Type B pancreatic cell (in vitro differentiated cells): Measurements from ENCODE around the gene SPATA13. TPM values are rescaled to one million over a fixed set of nuclear protein-coding genes. Genes with fewer than 3 reads are reported as not detected.
"Not testable (repeated sequence)": the region's sequence is repeated elsewhere in the genome, so short reads cannot be mapped to it uniquely, and the experiment has no call there.

Experiments used
- DNase-seq: peaks from one replicate; pipeline ENCODE4 v3.0.0; 2021; ENCODE audit warnings: mixed read lengths; ENCODE audit not compliant: unreplicated experiment; ENCODE audit errors: extremely low spot score
- H3K27ac Mint-ChIP-seq: 2 replicates; pipeline ENCODE4 v1.8.0; 2021; ENCODE audit warnings: mild to moderate bottlenecking, mixed read lengths
- H3K27me3 Mint-ChIP-seq: 2 replicates; pipeline ENCODE4 v1.8.0; 2021; ENCODE audit warnings: mixed read lengths
- H3K36me3 Mint-ChIP-seq: 2 replicates; pipeline ENCODE4 v1.8.0; 2021; ENCODE audit warnings: mixed read lengths
- H3K4me1 Mint-ChIP-seq: one replicate; pipeline ENCODE4 v1.8.0; 2021; ENCODE audit warnings: mixed read lengths; ENCODE audit not compliant: unreplicated experiment
- H3K4me3 Mint-ChIP-seq: 2 replicates; pipeline ENCODE4 v1.8.0; 2021; ENCODE audit warnings: mild to moderate bottlenecking, mixed read lengths
- H3K9me3 Mint-ChIP-seq: 2 replicates; pipeline ENCODE4 v1.8.0; 2021; ENCODE audit warnings: mixed read lengths
- CTCF ChIP-seq: fragments of 200-600 bp; sonication (generic); conservative IDR thresholded peaks from 2 replicates; pipeline ENCODE4 v1.5.0; 2021; ENCODE audit warnings: antibody characterized with exemption, mild to moderate bottlenecking
- total RNA-seq: library from RNA; stranded (reverse); gene quantifications from 2 replicates; pipeline ENCODE4 v1.2.1, GENCODE V29; 2021; ENCODE audit warnings: low replicate concordance

SPATA13 gene
- total RNA-seq, 1 donor from 2014 or later = 22.0 TPM

GRCh38 chr13:24214528-24214927 is 54.0 kb downstream of the SPATA13 start:
- peaks cover 4% of the 10 kb centered on the region for H3K36me3 Mint-ChIP-seq
- H3K4me1 Mint-ChIP-seq = peaks cover 16% of the 10 kb centered on the region
- TF ChIP-seq CTCF = no peak
- H3K27ac Mint-ChIP-seq = no peak overlapping the region
- no peaks in the 10 kb centered on the region for H3K27me3 Mint-ChIP-seq
- H3K4me3 Mint-ChIP-seq = no peak overlapping the region
- DNase-seq = no peak
- peaks cover 4% of the 10 kb centered on the region for H3K9me3 Mint-ChIP-seq

- DNase-seq = no peak
- H3K36me3 Mint-ChIP-seq = peaks cover 4% of the 10 kb centered on the region
- no peak for TF ChIP-seq CTCF
- peaks cover 4% of the 10 kb centered on the region for H3K9me3 Mint-ChIP-seq
- no peak overlapping the region for H3K4me3 Mint-ChIP-seq
- H3K27me3 Mint-ChIP-seq = no peaks in the 10 kb centered on the region
- H3K27ac Mint-ChIP-seq = no peak overlapping the region
- peaks cover 19% of the 10 kb centered on the region for H3K4me1 Mint-ChIP-seq
Measured at GRCh38 chr13:24215126-24215525, 54.6 kb downstream of the SPATA13 start.

- Mint-ChIP-seq H3K4me3 (no peak overlapping the region), H3K9me3 (peaks cover 4% of the 10 kb centered on the region), H3K36me3 (peaks cover 4% of the 10 kb centered on the region), H3K4me1 (peaks cover 21% of the 10 kb centered on the region), H3K27ac (no peak overlapping the region), H3K27me3 (no peaks in the 10 kb centered on the region)
- DNase-seq = no peak
- TF ChIP-seq CTCF = no peak
Measured at GRCh38 chr13:24215732-24216131, 55.2 kb downstream of the SPATA13 start.

- no peak overlapping the region for H3K27ac Mint-ChIP-seq
- H3K4me3 Mint-ChIP-seq = no peak overlapping the region
- H3K36me3 Mint-ChIP-seq = peaks cover under 1% of the 10 kb centered on the region
- no peak for TF ChIP-seq CTCF
- peaks cover 26% of the 10 kb centered on the region for H3K4me1 Mint-ChIP-seq
- H3K9me3 Mint-ChIP-seq = peaks cover 4% of the 10 kb centered on the region
- no peak for DNase-seq
- H3K27me3 Mint-ChIP-seq = no peaks in the 10 kb centered on the region
Measured at GRCh38 chr13:24216176-24216575, 55.7 kb downstream of the SPATA13 start.

GRCh38 chr13:24216779-24217178 is 56.3 kb downstream of the SPATA13 start:
- H3K4me3 Mint-ChIP-seq, H3K27ac Mint-ChIP-seq, DNase-seq, H3K9me3 Mint-ChIP-seq, H3K36me3 Mint-ChIP-seq, H3K27me3 Mint-ChIP-seq: not testable (repeated sequence)
- H3K4me1 Mint-ChIP-seq = peaks cover 30% of the 10 kb centered on the region

- H3K36me3 Mint-ChIP-seq = no peaks in the 10 kb centered on the region
- H3K4me1 Mint-ChIP-seq = peaks cover 30% of the 10 kb centered on the region
- H3K27ac Mint-ChIP-seq = peak overlapping the region; percentile 7
Measured at GRCh38 chr13:24217601-24218281, 57.2 kb downstream of the SPATA13 start.

More at GRCh38 chr13:24217601-24218281, 57.2 kb downstream of the SPATA13 start:
- H3K9me3 Mint-ChIP-seq = peaks cover 4% of the 10 kb centered on the region
- TF ChIP-seq CTCF = no peak
- DNase-seq = no peak
- no peaks in the 10 kb centered on the region for H3K27me3 Mint-ChIP-seq
- H3K4me3 Mint-ChIP-seq = no peak overlapping the region
